Measurements from ENCODE around the gene PLEKHH2.
"Not testable (repeated sequence)": the region's sequence is repeated elsewhere in the genome, so short reads cannot be mapped to it uniquely, and the experiment has no call there.

PLEKHH2 gene

GRCh38 chr2:43642363-43642762 is 5.3 kb downstream of the PLEKHH2 start:
- DNase-seq: no peak

DNA sequence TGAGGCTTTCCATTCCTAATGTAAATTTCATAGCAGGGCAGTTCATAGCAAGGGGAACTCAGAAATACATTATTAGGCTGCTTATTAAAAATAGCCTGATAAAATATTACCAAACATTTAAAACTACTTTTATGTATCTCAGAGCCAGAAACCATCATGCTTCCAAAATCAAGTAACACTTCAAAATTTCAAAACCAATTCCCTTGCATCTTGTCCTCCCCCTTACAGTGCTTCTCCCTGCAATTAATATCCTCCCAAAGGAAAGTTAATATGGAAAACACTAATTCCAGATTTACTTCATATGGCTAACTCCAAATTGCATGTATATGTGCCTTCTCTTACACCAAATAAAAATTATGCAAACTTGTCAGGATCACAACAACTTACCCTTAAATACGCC is 6.6 kb downstream of the PLEKHH2 start:
- no peak for DNase-seq

- DNase-seq: no peak
These were observed 12.1 kb downstream of the PLEKHH2 start for GRCh38 chr2:43648994-43649701.

GRCh38 chr2:43653506-43653905 is 16.4 kb downstream of the PLEKHH2 start:
- no peak for DNase-seq

DNA sequence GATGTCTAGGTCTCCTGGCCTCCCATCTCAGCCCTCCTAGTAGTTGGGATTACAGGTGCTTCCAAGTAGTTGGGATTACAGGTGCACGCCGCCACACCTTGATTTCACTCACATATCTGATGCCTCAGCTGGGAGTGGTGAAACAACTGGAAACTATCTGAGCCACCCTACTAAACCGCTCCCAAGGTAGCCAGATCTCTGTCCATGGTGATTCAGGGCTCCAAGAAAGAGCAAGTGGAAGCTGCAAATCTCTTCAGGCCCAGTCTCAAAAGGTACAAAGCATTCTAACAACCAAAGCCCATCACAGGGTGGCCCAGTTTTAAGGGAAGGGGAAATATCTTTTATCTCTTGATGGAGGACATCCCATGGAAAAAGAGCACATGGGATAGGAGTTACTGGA is 20.2 kb downstream of the PLEKHH2 start:
- DNase-seq: no peak

DNA sequence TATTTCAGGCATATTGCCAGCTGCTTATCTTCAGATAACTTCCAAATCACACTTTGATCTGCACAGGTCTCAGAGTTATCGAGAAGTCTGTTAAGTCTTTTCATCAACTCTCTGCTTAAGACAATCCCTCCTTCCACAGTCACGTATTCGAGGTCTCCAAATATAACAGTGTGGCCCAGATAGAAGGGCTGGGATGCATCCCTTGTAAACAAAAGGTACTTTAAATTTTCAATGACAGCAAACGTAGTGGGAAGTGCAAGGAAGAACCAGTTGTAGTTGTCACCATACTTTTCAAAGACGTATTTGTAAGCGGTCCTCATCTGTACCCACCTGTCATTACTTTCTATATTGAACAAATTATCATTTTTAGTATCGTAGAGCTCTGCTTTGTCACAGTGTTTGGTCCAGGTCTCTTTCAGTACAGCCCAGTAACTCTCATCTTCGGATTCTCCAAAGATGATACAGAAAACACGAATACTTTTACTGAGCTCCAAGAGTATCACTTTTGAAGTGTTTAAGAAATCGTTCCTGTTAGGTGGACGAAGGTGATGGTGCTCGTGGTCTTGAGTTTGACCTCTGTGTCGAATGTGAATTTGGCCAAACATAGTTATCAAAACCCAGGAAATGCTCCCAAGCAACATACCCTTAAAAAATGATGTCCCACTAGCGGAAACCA is 38.7 kb downstream of the PLEKHH2 start:
- no peak for DNase-seq

DNA sequence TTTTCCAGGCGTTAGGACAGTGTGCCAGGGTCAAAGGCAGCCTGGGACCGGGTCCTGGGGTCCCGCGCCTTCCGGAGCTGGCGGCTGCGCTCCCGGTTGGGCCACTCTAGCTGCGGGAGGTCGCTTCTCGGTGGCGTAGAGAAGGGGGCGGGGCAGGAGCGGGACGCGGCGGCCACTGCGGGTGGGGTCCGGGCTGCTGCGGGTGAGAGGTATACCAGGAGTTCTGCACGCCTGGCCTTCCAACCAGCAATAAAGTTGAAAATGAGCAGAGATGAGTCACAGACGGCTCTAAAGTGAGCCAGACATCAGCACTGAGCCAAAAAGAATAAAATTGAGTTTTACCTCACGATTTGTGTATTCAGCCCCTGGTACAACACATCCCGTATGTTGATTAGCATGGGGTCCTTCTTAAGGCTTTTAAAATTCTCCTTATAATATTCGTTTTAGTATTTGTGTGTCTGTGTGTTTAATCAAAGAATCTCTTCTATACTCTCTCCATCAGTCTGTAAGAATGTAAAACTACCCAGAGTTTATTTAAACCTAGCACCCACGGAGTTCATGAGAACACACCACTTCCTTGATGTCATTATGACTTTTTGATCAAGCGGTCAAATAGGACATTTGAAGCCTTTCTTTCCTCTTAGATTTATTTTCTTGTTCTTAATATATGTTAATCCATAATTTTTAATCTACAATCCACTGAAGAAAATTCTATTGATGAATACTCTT is 39.4 kb downstream of the PLEKHH2 start, which contains the start of gene C1GALT1C1L:
C1GALT1C1L (minus strand) TSS at position 108 of the 729 bp plus-strand sequence; CDS start at position 1, 107 bp downstream.
- peak; percentile 29 for DNase-seq

DNA sequence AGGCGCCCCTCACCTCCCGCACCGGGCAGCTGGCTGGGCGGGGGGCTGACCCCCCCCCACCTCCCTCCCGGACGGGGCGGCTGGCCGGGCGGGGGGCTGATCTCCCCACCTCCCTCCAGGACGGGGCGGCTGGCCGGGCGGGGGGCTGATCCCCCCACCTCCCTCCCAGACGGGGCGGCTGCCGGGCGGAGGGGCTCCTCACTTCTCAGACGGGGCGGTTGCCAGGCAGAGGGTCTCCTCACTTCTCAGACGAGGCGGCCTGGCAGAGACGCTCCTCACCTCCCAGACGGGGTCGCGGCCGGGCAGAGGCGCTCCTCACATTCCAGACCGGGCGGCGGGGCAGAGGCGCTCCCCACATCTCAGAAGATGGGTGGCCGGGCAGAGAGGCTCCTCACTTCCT is 40.7 kb downstream of the PLEKHH2 start:
- not testable (repeated sequence) for DNase-seq

- no peak for DNase-seq
These were observed 48.3 kb downstream of the PLEKHH2 start for GRCh38 chr2:43685357-43685756.

- DNase-seq: no peak
These were observed 52.9 kb downstream of the PLEKHH2 start for GRCh38 chr2:43689999-43690398.

DNA sequence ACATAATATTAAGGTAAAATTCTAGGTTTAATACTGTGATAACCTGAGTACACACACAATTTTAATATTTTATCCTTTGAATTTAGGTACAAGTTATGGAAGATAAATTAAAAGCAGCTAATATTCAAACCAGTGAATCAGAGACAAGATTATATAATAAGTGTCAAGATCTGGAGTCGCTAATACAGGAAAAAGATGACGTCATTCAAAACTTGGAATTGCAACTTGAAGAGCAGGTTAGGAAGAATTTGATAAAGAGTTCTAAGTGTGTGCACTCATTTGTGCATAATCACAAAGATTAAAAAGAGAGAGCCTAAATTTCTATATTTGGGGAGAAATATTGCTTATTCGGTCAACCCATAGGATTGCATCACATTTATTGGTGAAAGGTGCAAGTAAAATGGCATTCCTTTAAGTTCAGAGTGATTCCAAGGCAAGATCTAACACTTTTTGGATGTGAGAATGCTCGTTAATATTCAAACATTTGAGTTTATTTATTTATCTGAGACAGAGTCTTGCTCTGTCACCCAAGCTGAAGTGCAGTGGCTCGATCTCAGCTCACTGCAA is 55.5 kb downstream of the PLEKHH2 start:
- no peak for DNase-seq

GRCh38 chr2:43698140-43698539 is 61.1 kb downstream of the PLEKHH2 start:
- not testable (repeated sequence) for DNase-seq

- no peak for DNase-seq
These were observed 62.7 kb downstream of the PLEKHH2 start for GRCh38 chr2:43699761-43700160.

- DNase-seq: no peak
These were observed 64.1 kb downstream of the PLEKHH2 start for GRCh38 chr2:43701111-43701510.

DNA sequence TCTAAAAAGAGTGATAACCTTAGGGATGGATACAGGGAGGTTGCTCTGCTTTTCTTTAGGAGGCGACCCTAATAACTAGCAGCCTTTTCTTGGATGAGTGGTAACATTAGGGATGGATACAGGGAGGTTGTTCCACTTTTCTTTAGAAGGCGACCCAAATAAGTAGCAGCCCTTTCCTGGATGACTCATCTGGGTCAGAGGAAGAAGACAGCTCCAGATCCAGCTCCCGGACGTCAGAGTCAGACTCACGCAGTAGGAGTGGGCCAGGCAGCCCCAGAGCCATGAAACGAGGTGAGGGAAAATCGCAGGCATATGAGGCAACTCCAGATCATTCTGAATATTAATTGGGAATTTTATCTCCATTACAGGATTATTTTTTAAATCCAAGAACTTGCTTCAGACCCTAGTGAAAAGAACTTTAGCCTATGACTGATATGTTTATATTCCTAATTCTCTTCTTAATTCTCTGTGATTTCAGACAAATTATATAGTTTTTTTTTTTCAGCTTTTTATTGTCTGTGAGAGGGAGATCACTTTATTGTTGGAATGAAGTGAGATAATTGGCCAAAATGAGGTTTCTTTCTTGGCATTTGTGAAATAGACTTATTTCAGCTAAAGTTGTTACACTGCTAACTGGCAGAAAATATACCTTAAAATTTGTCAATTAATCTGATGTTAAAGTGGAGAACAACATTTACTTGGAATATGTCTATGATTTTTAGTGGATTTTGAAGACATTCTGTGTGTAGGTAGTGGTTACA is 70.4 kb downstream of the PLEKHH2 start:
- DNase-seq: peak; percentile 73

DNA sequence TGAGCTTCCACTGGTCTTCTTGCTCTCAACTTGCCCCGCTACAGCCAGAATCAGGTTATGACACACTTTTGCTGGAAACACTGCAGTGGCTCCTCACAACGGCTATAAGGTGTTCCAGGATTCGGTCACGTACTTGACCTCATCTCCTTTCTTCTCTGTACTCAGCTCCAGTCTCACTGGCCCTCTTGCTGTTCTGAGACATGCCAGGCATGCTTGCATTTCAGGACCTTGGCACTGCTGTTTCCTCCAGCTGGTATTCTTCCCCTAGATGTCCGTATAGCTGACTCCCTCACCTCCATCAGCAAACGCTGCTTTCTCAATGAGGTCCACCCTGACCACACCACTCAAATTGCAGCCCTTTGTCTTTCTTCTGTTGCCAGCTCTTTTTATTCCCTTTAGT is 71.1 kb downstream of the PLEKHH2 start:
- no peak for DNase-seq

- DNase-seq: no peak
These were observed 71.8 kb downstream of the PLEKHH2 start for GRCh38 chr2:43708891-43709290.

- no peak for DNase-seq
These were observed 73.8 kb downstream of the PLEKHH2 start for GRCh38 chr2:43710866-43711265.

GRCh38 chr2:43714164-43714563 is 77.1 kb downstream of the PLEKHH2 start:
- DNase-seq: peak; percentile 70

GRCh38 chr2:43715300-43716098 is 78.4 kb downstream of the PLEKHH2 start:
- no peak for DNase-seq

DNA sequence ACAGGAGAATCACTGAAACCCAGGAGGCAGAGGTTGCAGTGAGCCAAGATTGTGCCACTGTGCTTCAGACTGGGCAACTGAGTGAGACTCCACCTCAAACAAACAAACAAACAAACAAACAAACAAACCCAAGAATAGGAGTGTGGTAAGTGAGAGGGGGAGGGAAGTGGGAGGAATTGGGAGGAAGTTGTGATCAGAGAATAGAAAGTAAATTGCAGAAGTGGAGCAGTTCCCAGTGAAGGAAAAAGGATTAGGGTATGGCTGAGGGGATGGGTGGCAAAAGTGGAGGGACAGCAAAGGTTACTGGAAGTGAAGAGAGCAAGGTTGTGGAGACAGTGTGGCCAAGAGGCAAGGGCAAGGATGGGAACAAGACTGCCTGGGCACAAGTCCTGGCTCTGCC is 80.3 kb downstream of the PLEKHH2 start:
- no peak for DNase-seq

Measured in HCEC 1CT (cell line).